ENCODE measurements around the gene KMT5C.
A peak's percentile ranks its signal among the peaks of the same experiment; 100 is the strongest.

Gene KMT5C
- 76.7 reads per million, percentile 77 among the genes with 10 or more reads in this experiment for total RNA-seq

- peak; percentile 100 for DNase-seq
Measured at GRCh38 chr19:55339105-55339888, at the start of gene KMT5C. Gene KMT5C, plus strand, starts transcription at chr19:55339876. Its CDS starts 2,061 bp downstream, at chr19:55341937.

GRCh38 chr19:55297267-55297666 lies 42.4 kb upstream of the KMT5C start:
- DNase-seq: no peak

- DNase-seq: no peak
Measured at GRCh38 chr19:55299991-55300390, 39.7 kb upstream of the KMT5C start.

DNA sequence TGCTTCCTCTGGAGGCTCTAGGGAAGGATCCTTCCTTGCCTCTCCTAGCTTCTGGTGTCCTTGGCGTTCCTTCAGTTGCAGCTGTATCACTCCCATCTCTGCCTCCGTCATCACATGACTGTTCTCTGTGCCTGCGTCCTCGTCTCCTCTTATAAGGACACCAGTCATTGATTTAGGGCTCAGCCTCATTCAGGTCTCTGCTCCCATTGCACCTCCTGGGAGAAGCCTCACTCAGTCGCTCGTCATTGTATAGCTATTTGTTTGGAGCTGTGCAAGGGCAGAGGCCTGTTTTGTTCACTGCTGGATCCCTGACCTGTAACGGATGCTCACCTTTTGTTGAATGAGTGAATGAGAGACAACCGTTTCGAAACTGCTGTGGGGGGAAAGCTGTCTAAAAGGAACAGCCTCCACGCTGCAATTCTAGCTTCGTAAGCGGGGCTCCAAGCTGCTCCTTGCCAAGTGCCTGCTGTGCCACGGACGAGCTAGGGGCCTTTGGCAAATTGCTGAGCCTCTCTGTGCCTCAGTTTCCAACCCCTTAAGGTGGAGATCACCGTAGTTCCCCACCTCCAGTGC lies 38.7 kb upstream of the KMT5C start:
- no peak for DNase-seq

- DNase-seq: peak; percentile 89
Measured at GRCh38 chr19:55301459-55302317, 38.0 kb upstream of the KMT5C start.

GRCh38 chr19:55302318-55302703 lies 37.4 kb upstream of the KMT5C start:
- DNase-seq: no peak

DNA sequence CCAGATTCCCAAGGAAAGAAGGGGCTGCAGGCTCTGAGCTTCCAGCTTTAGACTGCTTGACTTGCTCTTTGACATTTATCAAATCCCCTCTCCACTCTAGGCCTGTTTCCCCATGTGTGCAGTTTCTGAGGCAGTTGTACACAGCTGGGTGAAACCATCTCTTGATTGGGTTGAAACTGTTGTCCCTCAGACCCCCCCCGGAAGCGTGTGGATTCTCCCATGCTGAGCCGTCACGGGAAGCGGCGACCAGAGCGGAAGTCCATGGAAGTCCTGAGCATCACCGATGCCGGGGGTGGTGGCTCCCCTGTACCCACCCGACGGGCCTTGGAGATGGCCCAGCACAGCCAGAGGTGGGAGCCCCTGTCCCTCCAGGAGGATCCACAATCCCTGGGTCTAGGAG lies 36.2 kb upstream of the KMT5C start:
- DNase-seq: no peak

- DNase-seq: no peak
Measured at GRCh38 chr19:55304279-55304978, 35.2 kb upstream of the KMT5C start.

GRCh38 chr19:55304980-55305379 lies 34.7 kb upstream of the KMT5C start:
- DNase-seq: no peak

DNA sequence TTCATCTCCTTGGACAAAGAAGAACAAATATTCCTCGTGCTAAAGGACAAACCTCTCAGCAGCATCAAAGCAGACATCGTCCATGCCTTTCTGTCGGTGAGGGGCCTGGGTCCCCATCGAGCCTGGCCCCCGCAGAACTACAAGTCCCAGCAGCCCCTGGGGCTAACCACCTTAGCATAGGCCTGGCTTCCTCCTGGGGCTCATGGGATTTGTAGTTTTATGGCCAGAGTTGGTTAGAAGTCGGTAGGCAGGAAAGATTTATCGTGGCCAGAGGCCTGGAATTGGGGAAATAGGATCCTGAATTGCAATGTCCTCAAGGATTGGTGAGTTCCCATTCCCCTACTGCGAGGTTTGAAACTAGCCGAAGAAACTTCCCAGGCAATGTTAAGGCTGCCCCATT lies 34.2 kb upstream of the KMT5C start:
- peak; percentile 54 for DNase-seq

DNA sequence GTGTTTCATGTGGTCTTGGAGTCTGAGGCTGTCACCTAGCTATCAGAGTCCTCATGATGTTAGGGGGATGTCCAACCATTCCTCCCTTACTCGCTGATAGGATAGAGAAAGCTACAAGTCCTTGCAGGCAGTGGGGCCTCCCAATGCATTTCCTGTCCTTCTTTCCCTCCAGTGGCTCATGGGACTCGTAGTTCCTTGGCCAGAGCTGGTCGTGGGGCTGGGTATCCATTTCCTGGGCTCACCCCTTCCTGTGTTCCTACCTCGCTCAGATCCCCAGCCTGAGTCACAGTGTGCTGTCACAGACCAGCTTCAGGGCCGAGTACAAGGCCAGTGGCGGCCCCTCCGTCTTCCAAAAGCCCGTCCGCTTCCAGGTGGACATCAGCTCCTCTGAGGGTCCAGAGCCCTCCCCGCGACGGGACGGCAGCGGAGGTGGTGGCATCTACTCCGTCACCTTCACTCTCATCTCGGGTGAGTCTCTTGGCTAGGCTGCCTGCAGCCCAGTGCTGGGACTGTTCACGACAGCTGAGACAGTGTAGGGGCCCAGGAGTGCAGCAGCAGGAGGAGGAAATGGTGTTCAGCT lies 33.6 kb upstream of the KMT5C start:
- DNase-seq: no peak

DNA sequence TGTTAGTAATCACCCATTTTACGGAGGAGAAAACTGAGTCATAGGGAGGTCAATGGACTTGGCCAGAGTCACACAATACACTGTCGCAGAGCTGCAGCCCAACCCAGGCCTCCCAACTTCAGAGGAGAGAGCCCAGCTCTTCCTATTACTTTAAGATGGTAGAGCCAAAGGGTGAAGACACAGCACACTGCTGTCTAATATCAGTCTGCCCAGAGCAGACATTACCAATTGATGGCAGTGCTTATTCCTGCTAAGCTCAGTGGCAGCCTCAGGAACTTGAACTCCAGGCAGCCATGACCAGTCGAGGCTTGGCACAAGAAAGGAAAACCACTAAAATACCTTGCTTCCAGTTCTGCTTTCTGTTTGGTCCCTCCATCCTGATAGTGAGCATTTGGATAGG lies 33.0 kb upstream of the KMT5C start:
- DNase-seq: no peak

DNA sequence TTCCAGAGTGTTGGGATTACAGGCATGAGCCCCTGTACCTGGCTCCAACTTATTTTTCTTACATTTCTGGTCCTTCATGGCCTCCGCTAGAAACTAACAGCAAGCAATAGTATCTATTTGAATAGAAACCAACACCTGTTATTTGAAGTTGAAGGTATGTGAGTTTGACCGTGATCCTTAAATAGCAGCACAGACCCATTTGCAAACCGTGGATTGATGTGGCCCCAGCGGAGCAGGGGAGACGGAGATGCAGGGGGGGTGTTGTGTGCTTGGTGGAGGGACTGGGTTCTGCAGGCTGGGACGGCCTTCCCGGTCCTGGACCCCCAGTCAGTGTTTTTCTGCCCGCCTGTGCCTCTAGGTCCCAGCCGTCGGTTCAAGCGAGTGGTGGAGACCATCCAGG lies 31.4 kb upstream of the KMT5C start:
- no peak for DNase-seq

- DNase-seq: no peak
Measured at GRCh38 chr19:55309448-55309847, 30.2 kb upstream of the KMT5C start.

GRCh38 chr19:55310498-55310897 lies 29.2 kb upstream of the KMT5C start:
- no peak for DNase-seq

GRCh38 chr19:55311397-55311796 lies 28.3 kb upstream of the KMT5C start:
- DNase-seq: no peak

DNA sequence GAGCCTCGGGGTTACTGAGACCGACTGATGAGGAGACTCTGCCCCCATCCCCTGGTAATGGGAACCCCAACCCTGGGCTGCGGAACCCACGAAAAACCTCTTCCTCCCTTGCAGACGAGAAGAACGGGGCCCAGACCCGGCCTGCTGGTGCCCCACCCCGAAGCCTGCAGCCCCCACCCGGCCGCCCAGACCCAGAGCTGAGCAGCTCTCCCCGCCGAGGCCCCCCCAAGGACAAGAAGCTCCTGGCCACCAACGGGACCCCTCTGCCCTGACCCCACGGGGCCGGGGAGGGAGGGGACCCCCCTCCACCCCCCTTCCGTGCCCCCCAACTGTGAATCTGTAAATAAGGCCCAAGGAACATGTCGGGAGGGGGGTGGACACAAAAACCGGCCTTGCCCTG lies 27.9 kb upstream of the KMT5C start:
- DNase-seq: no peak

- DNase-seq: no peak
Measured at GRCh38 chr19:55312621-55313512, 26.8 kb upstream of the KMT5C start.

GRCh38 chr19:55314396-55314795 lies 25.3 kb upstream of the KMT5C start:
- no peak for DNase-seq

DNA sequence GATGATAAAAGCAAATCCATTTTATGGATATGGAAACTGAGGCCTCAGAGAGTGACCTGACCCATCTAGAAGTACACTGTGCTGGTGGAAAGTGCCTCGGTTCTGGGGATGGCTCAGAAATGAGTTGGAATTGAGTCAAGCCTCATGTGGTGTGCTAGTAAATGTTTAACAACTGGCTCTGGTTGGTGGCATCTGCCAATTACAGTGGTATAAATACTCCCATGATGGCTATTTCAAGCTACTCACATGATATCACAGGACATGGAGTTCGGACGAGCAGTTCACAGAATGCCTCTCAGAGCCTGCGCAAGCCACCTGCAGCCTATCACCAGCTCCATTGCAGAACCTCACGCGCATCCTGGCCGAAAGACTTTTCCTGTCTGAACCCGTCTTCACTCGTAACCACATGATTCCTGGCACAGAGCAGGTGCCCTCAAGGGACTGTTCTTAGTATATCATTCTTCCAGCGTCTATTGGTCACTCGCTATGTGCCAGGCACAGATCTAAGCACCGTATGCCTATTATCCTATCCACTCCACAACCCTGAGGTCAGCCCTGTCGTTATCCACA lies 23.6 kb upstream of the KMT5C start:
- no peak for DNase-seq

GRCh38 chr19:55316646-55317045 lies 23.0 kb upstream of the KMT5C start:
- no peak for DNase-seq

Data from effector CD4-positive, alpha-beta T cell (primary cell).